Thoracic aorta (tissue), 2 donors: ENCODE measurements around the gene CUBN. TPM values are rescaled to one million over a fixed set of nuclear protein-coding genes. Genes with fewer than 3 reads are reported as not detected.

ENCODE experiments used
- ATAC-seq: fragments of 150-250 bp; one replicate; pipeline ENCODE4 v1.8.0; 2017; ENCODE audit warnings: low read depth; ENCODE audit not compliant: insufficient number of reproducible peaks, low FRiP score
- DNase-seq: peaks from one replicate; pipeline ENCODE4 v3.0.0-alpha.2; 2020; ENCODE audit warnings: low spot score
- H3K27ac ChIP-seq, 2 donors: fragments of 200-600 bp; sonication (generic); 1 replicate in 1 of 2; 2 replicates in 1 of 2; pipeline ENCODE4 v1.5.1; 2016; ENCODE audit warnings: mild to moderate bottlenecking in 2 of 2, moderate library complexity in 2 of 2
- H3K27me3 ChIP-seq: fragments of 200-600 bp; sonication (generic); replicated peaks from 2 replicates; pipeline ENCODE4 v1.6.0; 2016; ENCODE audit warnings: mild to moderate bottlenecking; ENCODE audit not compliant: insufficient read depth
- H3K36me3 ChIP-seq: fragments of 200-600 bp; sonication (generic); one replicate; pipeline ENCODE4 v1.5.1; 2016
- H3K4me1 ChIP-seq, 2 donors: fragments of 200-600 bp; sonication (generic); 1 replicate in 1 of 2; 2 replicates in 1 of 2; pipeline versions ENCODE4 v1.5.1 to v1.6.0; 2016; ENCODE audit warnings: low read depth in 2 of 2, mild to moderate bottlenecking in 1 of 2; ENCODE audit not compliant: control insufficient read depth in 1 of 2
- H3K4me3 ChIP-seq: fragments of 200-600 bp; sonication (generic); 2 replicates; pipeline ENCODE4 v1.5.1; 2016; ENCODE audit warnings: mild to moderate bottlenecking
- H3K9me3 ChIP-seq: fragments of 200-600 bp; sonication (generic); 2 replicates; pipeline ENCODE4 v1.5.1; 2016
- CTCF ChIP-seq: fragments of 200-600 bp; sonication (generic); IDR thresholded peaks from one replicate; pipeline ENCODE4 v1.5.1; 2019; ENCODE audit warnings: antibody characterized with exemption
- total RNA-seq, 2 donors: library from RNA; depleted of rRNA; stranded (reverse); fragments of >200 nt; gene quantifications; one replicate each; pipeline versions ENCODE4 v1.1.0 to v1.2.3, GENCODE V29; 2016

CUBN gene
- total RNA-seq, 2 donors from 2014 or later = 4.1 to 4.6 TPM

- no peak for ATAC-seq
- DNase-seq = no peak
- Histone ChIP-seq H3K9me3 (no peaks in the 10 kb centered on the region), H3K27ac (no peak overlapping the region), H3K36me3 (no peaks in the 10 kb centered on the region), H3K4me3 (no peak overlapping the region), H3K27me3 (no peaks in the 10 kb centered on the region), H3K4me1 (no peaks in the 10 kb centered on the region)
- TF ChIP-seq CTCF = no peak
Measured at GRCh38 chr10:16919121-16919982, 210.3 kb downstream of the CUBN start.

GRCh38 chr10:16916496-16916895 lies 213.1 kb downstream of the CUBN start:
- ATAC-seq = no peak
- no peak for TF ChIP-seq CTCF

GRCh38 chr10:16915300-16915699 lies 214.3 kb downstream of the CUBN start:
- Histone ChIP-seq H3K27ac (no peak overlapping the region), H3K9me3 (no peaks in the 10 kb centered on the region), H3K36me3 (no peaks in the 10 kb centered on the region), H3K4me1 (no peaks in the 10 kb centered on the region), H3K4me3 (no peak overlapping the region), H3K27me3 (no peaks in the 10 kb centered on the region)
- DNase-seq (no peak), ATAC-seq (no peak)
- TF ChIP-seq CTCF = no peak

More at GRCh38 chr10:16916496-16916895, 213.1 kb downstream of the CUBN start:
- H3K4me1 ChIP-seq = no peaks in the 10 kb centered on the region
- H3K27ac ChIP-seq = no peak overlapping the region
- no peaks in the 10 kb centered on the region for H3K9me3 ChIP-seq
- no peak for DNase-seq
- no peaks in the 10 kb centered on the region for H3K27me3 ChIP-seq
- H3K36me3 ChIP-seq = no peaks in the 10 kb centered on the region
- no peak overlapping the region for H3K4me3 ChIP-seq

GRCh38 chr10:16913266-16913665 lies 216.3 kb downstream of the CUBN start:
- ATAC-seq (no peak), DNase-seq (no peak)
- Histone ChIP-seq H3K36me3 (no peaks in the 10 kb centered on the region), H3K4me3 (no peak overlapping the region), H3K9me3 (no peaks in the 10 kb centered on the region), H3K4me1 (no peaks in the 10 kb centered on the region), H3K27me3 (no peaks in the 10 kb centered on the region), H3K27ac (no peak overlapping the region)
- no peak for TF ChIP-seq CTCF

- Histone ChIP-seq H3K27me3 (no peaks in the 10 kb centered on the region), H3K4me1 (no peaks in the 10 kb centered on the region), H3K4me3 (no peak overlapping the region), H3K27ac (no peak overlapping the region), H3K36me3 (no peaks in the 10 kb centered on the region), H3K9me3 (no peaks in the 10 kb centered on the region)
- no peak for DNase-seq
- no peak for ATAC-seq
- no peak for TF ChIP-seq CTCF
Measured at GRCh38 chr10:16910793-16911164, 218.8 kb downstream of the CUBN start.
